ENCODE measurements around the gene POM121.
"Not testable (repeated sequence)": the region's sequence is repeated elsewhere in the genome, so short reads cannot be mapped to it uniquely, and the experiment has no call there.

GRCh38 chr7:72990146-72990913, 65.4 kb downstream of the POM121 start:
- TF ChIP-seq CTCF, POLR2A (IDR thresholded peaks at IDR 0.05): not testable (repeated sequence)
